MM.1S (cell line): Measurements from ENCODE around the gene RARB.

Experiments used
- DNase-seq: peaks from one replicate; pipeline ENCODE4 v3.0.0-alpha.2; 2015
- H2AFZ ChIP-seq: fragments of 300-600 bp; sonication (generic); 2 replicates; pipeline ENCODE4 v1.6.0; 2016; ENCODE audit warnings: antibody characterized with exemption, low read length
- H3F3A ChIP-seq: fragments of 300-600 bp; sonication (generic); 2 replicates; pipeline ENCODE4 v1.6.1; 2016; ENCODE audit warnings: mild to moderate bottlenecking, antibody characterized with exemption, low read length, moderate library complexity, mixed read lengths; ENCODE audit not compliant: insufficient read depth
- H3K27ac ChIP-seq: fragments of 300-600 bp; sonication (generic); 2 replicates; pipeline ENCODE4 v1.5.1; 2016; ENCODE audit warnings: mild to moderate bottlenecking, low read length
- H3K27me3 ChIP-seq: fragments of 300-600 bp; sonication (generic); replicated peaks from 2 replicates; pipeline ENCODE4 v1.6.0; 2016; ENCODE audit warnings: low read length; ENCODE audit not compliant: insufficient read depth
- H3K36me3 ChIP-seq: fragments of 300-600 bp; sonication (generic); replicated peaks from 2 replicates; pipeline ENCODE4 v1.6.1; 2016; ENCODE audit warnings: mild to moderate bottlenecking, low read length, mixed read lengths; ENCODE audit not compliant: insufficient read depth
- H3K4me1 ChIP-seq: fragments of 300-600 bp; sonication (generic); 2 replicates; pipeline ENCODE4 v1.6.1; 2016; ENCODE audit warnings: low read length, mixed read lengths
- H3K4me2 ChIP-seq: fragments of 300-600 bp; sonication (generic); 2 replicates; pipeline ENCODE4 v1.6.0; 2016; ENCODE audit warnings: low read depth, low read length
- H3K4me3 ChIP-seq: fragments of 300-600 bp; sonication (generic); 2 replicates; pipeline ENCODE4 v1.5.1; 2016; ENCODE audit warnings: low read length, mixed read lengths
- H3K79me2 ChIP-seq: fragments of 300-600 bp; sonication (generic); 2 replicates; pipeline ENCODE4 v1.6.1; 2016; ENCODE audit warnings: mixed run types, low read length, mixed read lengths
- H3K9ac ChIP-seq: fragments of 300-600 bp; sonication (generic); 2 replicates; pipeline ENCODE4 v1.6.1; 2016; ENCODE audit warnings: low read length, mixed read lengths
- H3K9me2 ChIP-seq: fragments of 300-600 bp; sonication (generic); replicated peaks from 2 replicates; pipeline ENCODE4 v1.6.1; 2016; ENCODE audit warnings: mild to moderate bottlenecking, low read length, mixed read lengths; ENCODE audit not compliant: insufficient read depth
- H3K9me3 ChIP-seq: fragments of 300-600 bp; sonication (generic); replicated peaks from 2 replicates; pipeline ENCODE4 v1.6.1; 2016; ENCODE audit warnings: mild to moderate bottlenecking, low read length, mixed read lengths; ENCODE audit not compliant: insufficient read depth
- H4K20me1 ChIP-seq: fragments of 300-600 bp; sonication (generic); 2 replicates; pipeline ENCODE4 v1.6.1; 2016; ENCODE audit warnings: mild to moderate bottlenecking, low read length, moderate library complexity, mixed read lengths; ENCODE audit not compliant: insufficient read depth
- EZH2 ChIP-seq: fragments of 300-600 bp; sonication (generic); optimal IDR thresholded peaks from 2 replicates; pipeline ENCODE3; 2017; ENCODE audit warnings: low read depth, mild to moderate bottlenecking, antibody characterized with exemption, low read length, mixed read lengths
- EZH2phosphoT487 ChIP-seq: fragments of 300-600 bp; sonication (generic); IDR thresholded peaks from 2 replicates; pipeline ENCODE4 v1.6.1; 2018; ENCODE audit warnings: antibody characterized with exemption, low read length
- TF ChIP-seq, protein P1 (sequence below): fragments of 300-600 bp; sonication (generic); IDR thresholded peaks from 2 replicates; pipeline ENCODE4 v1.5.1; 2016; ENCODE audit warnings: antibody characterized with exemption, low read length, mixed read lengths

RARB gene

DNA sequence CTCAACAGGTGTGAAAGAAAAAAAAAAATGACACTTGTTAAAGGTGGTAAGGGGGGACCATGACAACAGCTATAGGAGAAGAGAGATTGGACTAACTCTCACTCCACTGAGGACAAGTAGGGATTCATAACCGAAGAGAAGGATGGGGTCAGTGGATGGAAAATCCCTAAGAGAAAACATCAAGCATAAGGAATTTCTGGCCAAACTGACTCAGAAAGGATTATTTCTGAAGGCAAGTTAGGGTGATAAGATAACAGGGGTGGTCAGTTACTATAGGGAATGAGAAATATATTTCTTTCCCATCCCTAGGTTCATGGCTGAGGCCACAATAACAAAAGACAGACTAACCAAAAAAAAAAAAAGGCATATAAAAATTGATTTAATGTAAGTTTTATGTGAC is 9.5 kb upstream of the RARB start:
- Histone ChIP-seq H4K20me1 (no peaks in the 10 kb centered on the region), H3K9ac (no peak overlapping the region), H3F3A (no peaks in the 10 kb centered on the region)

DNA sequence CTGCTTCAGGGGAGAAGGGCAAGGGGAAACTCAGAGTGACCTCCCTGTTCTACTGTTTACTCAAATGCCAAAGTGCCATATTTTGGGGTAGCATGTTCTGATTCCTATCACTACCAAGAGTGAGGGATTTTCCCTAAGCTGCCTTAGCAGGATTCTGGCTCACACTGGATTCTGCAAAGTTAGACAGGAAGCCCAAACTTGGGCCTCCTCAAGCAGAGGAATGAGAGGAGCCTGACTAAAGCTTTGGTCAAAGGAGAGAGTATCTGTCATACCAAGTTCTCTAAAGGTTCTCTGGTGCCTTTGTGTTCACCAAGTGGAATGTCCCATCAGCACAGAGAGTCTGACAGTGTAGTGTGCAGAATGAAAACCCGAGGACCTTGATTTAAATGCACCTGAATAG is 8.8 kb upstream of the RARB start:
- Histone ChIP-seq H3F3A (no peaks in the 10 kb centered on the region), H3K36me3 (no peaks in the 10 kb centered on the region), H3K79me2 (no peaks in the 10 kb centered on the region), H3K27ac (no peak overlapping the region), H3K4me1 (no peaks in the 10 kb centered on the region), H3K9me2 (no peaks in the 10 kb centered on the region), H2AFZ (no peak overlapping the region), H4K20me1 (no peaks in the 10 kb centered on the region), H3K9ac (no peak overlapping the region), H3K4me2 (no peak overlapping the region), H3K4me3 (no peak overlapping the region), H3K27me3 (no peaks in the 10 kb centered on the region), H3K9me3 (no peaks in the 10 kb centered on the region)
- no peak for DNase-seq
- TF ChIP-seq EZH2phosphoT487 = no peak
- TF ChIP-seq, protein P1, sequence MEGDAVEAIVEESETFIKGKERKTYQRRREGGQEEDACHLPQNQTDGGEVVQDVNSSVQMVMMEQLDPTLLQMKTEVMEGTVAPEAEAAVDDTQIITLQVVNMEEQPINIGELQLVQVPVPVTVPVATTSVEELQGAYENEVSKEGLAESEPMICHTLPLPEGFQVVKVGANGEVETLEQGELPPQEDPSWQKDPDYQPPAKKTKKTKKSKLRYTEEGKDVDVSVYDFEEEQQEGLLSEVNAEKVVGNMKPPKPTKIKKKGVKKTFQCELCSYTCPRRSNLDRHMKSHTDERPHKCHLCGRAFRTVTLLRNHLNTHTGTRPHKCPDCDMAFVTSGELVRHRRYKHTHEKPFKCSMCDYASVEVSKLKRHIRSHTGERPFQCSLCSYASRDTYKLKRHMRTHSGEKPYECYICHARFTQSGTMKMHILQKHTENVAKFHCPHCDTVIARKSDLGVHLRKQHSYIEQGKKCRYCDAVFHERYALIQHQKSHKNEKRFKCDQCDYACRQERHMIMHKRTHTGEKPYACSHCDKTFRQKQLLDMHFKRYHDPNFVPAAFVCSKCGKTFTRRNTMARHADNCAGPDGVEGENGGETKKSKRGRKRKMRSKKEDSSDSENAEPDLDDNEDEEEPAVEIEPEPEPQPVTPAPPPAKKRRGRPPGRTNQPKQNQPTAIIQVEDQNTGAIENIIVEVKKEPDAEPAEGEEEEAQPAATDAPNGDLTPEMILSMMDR = no peak
- no peak for TF ChIP-seq EZH2

More for the DNA sequence above, 9.5 kb upstream of the RARB start:
- DNase-seq = no peak
- H3K4me1 ChIP-seq = no peaks in the 10 kb centered on the region
- no peak overlapping the region for H2AFZ ChIP-seq
- TF ChIP-seq, protein P1 = no peak
- no peak for TF ChIP-seq EZH2
- no peak for TF ChIP-seq EZH2phosphoT487
- no peak overlapping the region for H3K4me3 ChIP-seq
- H3K27ac ChIP-seq = no peak overlapping the region
- no peaks in the 10 kb centered on the region for H3K9me3 ChIP-seq
- H3K9me2 ChIP-seq = no peaks in the 10 kb centered on the region
- no peaks in the 10 kb centered on the region for H3K79me2 ChIP-seq
- no peak overlapping the region for H3K4me2 ChIP-seq
- H3K27me3 ChIP-seq = no peaks in the 10 kb centered on the region
- no peaks in the 10 kb centered on the region for H3K36me3 ChIP-seq

DNA sequence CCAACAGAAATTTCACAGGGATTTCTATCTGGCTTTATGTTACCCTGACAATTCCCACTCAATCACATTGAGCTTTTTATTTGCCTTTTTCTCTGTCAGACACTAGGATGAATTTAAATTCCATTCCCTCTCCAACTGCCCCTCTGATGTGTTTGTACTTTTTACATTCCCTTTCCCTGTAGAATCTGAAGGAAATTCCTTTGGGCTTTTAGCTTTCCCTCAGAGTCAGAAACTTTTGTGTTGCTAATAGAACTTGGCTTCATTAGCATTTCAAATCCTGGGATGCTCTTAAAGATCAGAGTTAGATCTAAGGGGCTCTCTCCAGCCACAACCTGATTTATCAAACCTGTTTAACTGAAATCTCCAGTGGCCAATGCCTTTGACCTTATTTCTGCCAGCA is 7.9 kb upstream of the RARB start:
- H3K9me3 ChIP-seq = no peaks in the 10 kb centered on the region
- H3K4me3 ChIP-seq = no peak overlapping the region
- no peaks in the 10 kb centered on the region for H3K36me3 ChIP-seq
- H3K27me3 ChIP-seq = no peaks in the 10 kb centered on the region
- no peaks in the 10 kb centered on the region for H4K20me1 ChIP-seq
- H3K4me1 ChIP-seq = no peaks in the 10 kb centered on the region
- no peak overlapping the region for H2AFZ ChIP-seq
- H3K9me2 ChIP-seq = no peaks in the 10 kb centered on the region
- no peak overlapping the region for H3K9ac ChIP-seq
- TF ChIP-seq, protein P1 = no peak
- TF ChIP-seq EZH2 = no peak
- TF ChIP-seq EZH2phosphoT487 = no peak
- H3K79me2 ChIP-seq = no peaks in the 10 kb centered on the region
- no peak overlapping the region for H3K27ac ChIP-seq
- H3K4me2 ChIP-seq = no peak overlapping the region
- DNase-seq = no peak
- H3F3A ChIP-seq = no peaks in the 10 kb centered on the region
